HL-60 (cell line): ENCODE measurements around the gene CLCN7.

Experiments
- DNase-seq, 2 experiments: peaks; one replicate each; pipeline ENCODE4 v3.0.0-alpha.2; 2010 to 2020; ENCODE audit warnings: low read depth in 1 of 2, low spot score in 1 of 2
- H3K27ac ChIP-seq: fragments of 250-450 bp; sonication (Bioruptor Pico); replicated peaks from 2 replicates; pipeline ENCODE4 v1.5.1; 2020; ENCODE audit warnings: mild to moderate bottlenecking, moderate library complexity
- H3K27me3 ChIP-seq: fragments of 250-450 bp; sonication (Bioruptor Pico); 2 replicates; pipeline ENCODE4 v1.5.1; 2021; ENCODE audit warnings: mild to moderate bottlenecking, moderate library complexity; ENCODE audit not compliant: insufficient read depth, poor library complexity, severe bottlenecking
- H3K4me3 ChIP-seq: replicated peaks from 2 replicates; pipeline ENCODE4 v1.5.1; 2011; ENCODE audit warnings: mild to moderate bottlenecking, control low read depth, low read length; ENCODE audit not compliant: insufficient read depth
- GABPA ChIP-seq: IDR thresholded peaks from 2 replicates; pipeline ENCODE4 v1.6.1; 2012; ENCODE audit warnings: low read depth
- POLR2AphosphoS5 ChIP-seq: IDR thresholded peaks from 2 replicates; pipeline ENCODE4 v1.6.1; 2012; ENCODE audit warnings: low read depth
- SPI1 ChIP-seq: IDR thresholded peaks from 2 replicates; pipeline ENCODE4 v1.6.1; 2012; ENCODE audit warnings: low read depth, mild to moderate bottlenecking, borderline replicate concordance
- TF ChIP-seq, protein P1 (sequence below): IDR thresholded peaks from one replicate; pipeline ENCODE4 v1.5.1; 2011; ENCODE audit warnings: low read length, control low read depth, inconsistent platforms; ENCODE audit not compliant: insufficient read depth
- TF ChIP-seq, protein P2 (sequence below): IDR thresholded peaks from 2 replicates; pipeline ENCODE4 v1.6.1; 2012; ENCODE audit warnings: low read depth; ENCODE audit not compliant: insufficient replicate concordance

The CLCN7 gene

DNA sequence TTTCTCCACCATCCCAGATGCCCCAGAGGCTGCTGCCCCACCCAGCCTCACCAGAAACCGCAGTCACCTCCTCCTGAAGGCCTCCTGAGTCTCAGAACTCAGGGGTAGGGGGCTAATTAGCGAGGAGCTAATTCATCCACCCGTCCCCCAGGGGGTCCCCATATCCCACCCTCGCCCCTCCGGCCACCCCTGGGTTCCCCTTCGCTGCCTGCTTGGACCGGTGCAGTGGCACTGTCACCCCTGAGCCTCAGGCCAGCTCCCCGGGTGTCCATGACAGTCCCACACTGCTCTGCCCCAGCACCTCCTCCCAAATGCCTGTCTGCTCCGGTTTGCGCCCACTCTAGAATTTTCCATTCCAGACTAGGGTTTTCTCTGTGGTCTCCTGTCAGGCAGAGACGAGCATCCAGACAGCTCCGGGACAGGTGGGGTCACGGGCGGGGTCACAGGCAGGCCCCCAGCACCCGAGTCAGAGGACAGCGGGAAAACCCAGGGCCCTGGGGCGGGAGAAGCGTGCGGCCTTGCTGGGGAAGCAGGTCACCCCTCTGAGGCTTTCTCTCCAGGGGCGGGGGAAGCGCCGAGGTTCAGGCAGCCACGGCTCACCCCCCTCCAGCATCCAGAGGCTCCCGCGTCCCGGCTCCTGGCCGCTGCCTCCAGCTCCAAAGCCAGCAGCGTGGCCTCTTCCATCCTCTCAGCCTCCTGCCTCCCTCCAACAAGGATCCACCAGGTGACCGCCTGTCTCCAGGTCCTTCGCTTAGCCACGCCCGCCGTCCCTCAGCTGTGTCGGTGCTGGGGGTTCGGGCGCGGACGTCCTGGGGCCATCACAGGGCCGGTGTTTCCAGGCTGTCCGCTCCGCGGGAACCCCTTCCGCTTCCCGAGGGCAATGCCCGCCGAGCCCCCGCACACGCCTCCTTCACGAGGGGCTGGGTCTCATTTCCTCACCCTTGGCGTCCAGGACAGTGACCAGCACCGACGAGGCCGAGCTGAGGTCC, 47.1 kb downstream of the CLCN7 start:
- Histone ChIP-seq H3K4me3 (no peak overlapping the region), H3K27me3 (peaks cover 1% of the 10 kb centered on the region), H3K27ac (no peak overlapping the region)
- no peak for TF ChIP-seq GABPA
- TF ChIP-seq SPI1, result no peak
- TF ChIP-seq, protein P1, sequence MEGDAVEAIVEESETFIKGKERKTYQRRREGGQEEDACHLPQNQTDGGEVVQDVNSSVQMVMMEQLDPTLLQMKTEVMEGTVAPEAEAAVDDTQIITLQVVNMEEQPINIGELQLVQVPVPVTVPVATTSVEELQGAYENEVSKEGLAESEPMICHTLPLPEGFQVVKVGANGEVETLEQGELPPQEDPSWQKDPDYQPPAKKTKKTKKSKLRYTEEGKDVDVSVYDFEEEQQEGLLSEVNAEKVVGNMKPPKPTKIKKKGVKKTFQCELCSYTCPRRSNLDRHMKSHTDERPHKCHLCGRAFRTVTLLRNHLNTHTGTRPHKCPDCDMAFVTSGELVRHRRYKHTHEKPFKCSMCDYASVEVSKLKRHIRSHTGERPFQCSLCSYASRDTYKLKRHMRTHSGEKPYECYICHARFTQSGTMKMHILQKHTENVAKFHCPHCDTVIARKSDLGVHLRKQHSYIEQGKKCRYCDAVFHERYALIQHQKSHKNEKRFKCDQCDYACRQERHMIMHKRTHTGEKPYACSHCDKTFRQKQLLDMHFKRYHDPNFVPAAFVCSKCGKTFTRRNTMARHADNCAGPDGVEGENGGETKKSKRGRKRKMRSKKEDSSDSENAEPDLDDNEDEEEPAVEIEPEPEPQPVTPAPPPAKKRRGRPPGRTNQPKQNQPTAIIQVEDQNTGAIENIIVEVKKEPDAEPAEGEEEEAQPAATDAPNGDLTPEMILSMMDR, result no peak
- TF ChIP-seq, protein P2, sequence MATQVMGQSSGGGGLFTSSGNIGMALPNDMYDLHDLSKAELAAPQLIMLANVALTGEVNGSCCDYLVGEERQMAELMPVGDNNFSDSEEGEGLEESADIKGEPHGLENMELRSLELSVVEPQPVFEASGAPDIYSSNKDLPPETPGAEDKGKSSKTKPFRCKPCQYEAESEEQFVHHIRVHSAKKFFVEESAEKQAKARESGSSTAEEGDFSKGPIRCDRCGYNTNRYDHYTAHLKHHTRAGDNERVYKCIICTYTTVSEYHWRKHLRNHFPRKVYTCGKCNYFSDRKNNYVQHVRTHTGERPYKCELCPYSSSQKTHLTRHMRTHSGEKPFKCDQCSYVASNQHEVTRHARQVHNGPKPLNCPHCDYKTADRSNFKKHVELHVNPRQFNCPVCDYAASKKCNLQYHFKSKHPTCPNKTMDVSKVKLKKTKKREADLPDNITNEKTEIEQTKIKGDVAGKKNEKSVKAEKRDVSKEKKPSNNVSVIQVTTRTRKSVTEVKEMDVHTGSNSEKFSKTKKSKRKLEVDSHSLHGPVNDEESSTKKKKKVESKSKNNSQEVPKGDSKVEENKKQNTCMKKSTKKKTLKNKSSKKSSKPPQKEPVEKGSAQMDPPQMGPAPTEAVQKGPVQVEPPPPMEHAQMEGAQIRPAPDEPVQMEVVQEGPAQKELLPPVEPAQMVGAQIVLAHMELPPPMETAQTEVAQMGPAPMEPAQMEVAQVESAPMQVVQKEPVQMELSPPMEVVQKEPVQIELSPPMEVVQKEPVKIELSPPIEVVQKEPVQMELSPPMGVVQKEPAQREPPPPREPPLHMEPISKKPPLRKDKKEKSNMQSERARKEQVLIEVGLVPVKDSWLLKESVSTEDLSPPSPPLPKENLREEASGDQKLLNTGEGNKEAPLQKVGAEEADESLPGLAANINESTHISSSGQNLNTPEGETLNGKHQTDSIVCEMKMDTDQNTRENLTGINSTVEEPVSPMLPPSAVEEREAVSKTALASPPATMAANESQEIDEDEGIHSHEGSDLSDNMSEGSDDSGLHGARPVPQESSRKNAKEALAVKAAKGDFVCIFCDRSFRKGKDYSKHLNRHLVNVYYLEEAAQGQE, result no peak
- no peak for TF ChIP-seq POLR2AphosphoS5
- no peak for DNase-seq

DNA sequence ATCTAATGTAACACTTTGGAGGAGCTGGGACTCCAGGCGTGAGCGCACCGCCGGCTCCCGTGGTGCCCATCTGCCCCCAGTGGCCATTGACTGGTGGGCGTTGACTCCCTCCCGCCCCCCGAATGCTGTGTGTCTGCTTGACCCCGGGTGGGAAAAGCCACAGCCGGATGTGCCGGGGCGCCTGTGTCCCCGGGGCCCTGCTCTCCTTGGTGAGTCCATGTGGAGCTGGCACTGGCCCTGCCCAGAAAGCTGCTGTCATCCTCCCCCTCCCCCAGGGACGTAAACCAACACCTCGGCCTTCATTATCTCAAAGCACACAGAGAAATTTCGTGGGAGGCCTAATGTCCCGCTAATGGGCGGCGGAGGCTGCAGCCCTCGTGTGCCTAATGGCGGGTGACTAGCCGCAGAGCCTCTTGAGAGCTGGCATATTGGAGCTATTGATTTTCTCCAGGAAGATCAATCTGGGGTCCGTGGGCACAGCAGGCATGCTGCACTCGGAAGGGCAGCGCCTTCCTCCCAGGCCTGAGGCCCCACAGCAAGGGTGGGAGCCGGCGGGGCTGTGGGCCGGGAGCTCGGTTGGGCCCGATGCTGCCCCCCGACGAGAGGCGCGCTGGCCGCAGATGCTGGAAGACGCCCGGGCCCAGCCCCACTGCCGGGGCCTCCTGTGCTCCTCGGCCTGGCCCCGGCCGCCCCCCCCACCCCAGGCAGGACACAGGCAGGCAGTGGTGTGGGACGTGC, 47.9 kb downstream of the CLCN7 start:
- TF ChIP-seq, protein P1, result no peak
- TF ChIP-seq GABPA (no peak), SPI1 (no peak), POLR2AphosphoS5 (no peak)
- TF ChIP-seq, protein P2, result no peak
- no peak for DNase-seq
- no peak overlapping the region for H3K4me3 ChIP-seq
- H3K27me3 ChIP-seq, result no peaks in the 10 kb centered on the region
- no peak overlapping the region for H3K27ac ChIP-seq

- no peak overlapping the region for H3K27ac ChIP-seq
- DNase-seq, result no peak
- no peak overlapping the region for H3K4me3 ChIP-seq
- TF ChIP-seq POLR2AphosphoS5 (no peak), SPI1 (no peak)
- TF ChIP-seq, protein P2, result no peak
- no peaks in the 10 kb centered on the region for H3K27me3 ChIP-seq
Observed at GRCh38 chr16:1425616-1426370, 49.0 kb downstream of the CLCN7 start.
